ENCODE measurements around the gene MBD2. TPM values are rescaled to one million over a fixed set of nuclear protein-coding genes. Genes with fewer than 3 reads are reported as not detected.

The MBD2 gene
- total RNA-seq, 4 donors from 2014 or later, result 53.5 to 79.7 (median 63.5) TPM

DNA sequence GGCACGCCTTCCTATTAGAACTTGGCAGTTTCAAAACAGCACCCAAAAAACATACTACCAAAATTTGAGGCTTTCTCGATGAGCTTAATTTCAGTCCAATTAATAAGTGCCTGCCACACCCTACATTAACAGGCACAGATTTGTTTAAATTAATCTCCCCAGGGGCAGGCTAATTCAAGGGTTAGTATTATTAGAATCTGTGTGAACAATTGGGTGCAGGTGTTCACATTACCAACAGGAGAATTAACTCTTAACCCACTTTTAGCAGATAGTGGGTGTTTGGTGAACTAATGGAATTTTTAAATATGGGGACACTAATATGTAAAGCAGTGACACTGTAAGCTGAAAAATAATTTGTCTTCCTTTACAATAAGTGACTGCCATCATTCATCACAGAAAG, 4.1 kb downstream of the MBD2 start:
- TF ChIP-seq, protein P1, sequence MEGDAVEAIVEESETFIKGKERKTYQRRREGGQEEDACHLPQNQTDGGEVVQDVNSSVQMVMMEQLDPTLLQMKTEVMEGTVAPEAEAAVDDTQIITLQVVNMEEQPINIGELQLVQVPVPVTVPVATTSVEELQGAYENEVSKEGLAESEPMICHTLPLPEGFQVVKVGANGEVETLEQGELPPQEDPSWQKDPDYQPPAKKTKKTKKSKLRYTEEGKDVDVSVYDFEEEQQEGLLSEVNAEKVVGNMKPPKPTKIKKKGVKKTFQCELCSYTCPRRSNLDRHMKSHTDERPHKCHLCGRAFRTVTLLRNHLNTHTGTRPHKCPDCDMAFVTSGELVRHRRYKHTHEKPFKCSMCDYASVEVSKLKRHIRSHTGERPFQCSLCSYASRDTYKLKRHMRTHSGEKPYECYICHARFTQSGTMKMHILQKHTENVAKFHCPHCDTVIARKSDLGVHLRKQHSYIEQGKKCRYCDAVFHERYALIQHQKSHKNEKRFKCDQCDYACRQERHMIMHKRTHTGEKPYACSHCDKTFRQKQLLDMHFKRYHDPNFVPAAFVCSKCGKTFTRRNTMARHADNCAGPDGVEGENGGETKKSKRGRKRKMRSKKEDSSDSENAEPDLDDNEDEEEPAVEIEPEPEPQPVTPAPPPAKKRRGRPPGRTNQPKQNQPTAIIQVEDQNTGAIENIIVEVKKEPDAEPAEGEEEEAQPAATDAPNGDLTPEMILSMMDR (IDR thresholded peaks at IDR 0.05; ENCODE audit: low read depth), result no peak

DNA sequence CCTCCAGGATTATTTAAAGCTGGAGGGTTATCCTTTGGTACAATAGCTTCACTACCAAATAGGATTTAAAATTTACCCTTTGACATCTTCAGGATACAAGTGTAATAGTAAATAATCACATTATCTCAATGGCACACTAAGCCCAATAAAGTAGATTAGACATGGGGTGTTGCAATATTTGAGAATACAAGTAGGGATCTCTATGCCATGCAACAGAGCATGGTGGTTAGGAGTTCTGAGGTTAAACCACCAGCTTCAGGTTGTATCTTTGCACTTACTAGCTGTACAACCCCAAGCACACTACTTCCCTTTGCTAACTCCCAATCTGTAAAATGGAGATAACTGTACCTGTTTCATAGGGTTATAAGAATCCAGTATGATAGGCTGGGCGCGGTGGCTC, 6.2 kb downstream of the MBD2 start:
- TF ChIP-seq, protein P1 (IDR thresholded peaks at IDR 0.05; ENCODE audit: low read depth), result no peak

DNA sequence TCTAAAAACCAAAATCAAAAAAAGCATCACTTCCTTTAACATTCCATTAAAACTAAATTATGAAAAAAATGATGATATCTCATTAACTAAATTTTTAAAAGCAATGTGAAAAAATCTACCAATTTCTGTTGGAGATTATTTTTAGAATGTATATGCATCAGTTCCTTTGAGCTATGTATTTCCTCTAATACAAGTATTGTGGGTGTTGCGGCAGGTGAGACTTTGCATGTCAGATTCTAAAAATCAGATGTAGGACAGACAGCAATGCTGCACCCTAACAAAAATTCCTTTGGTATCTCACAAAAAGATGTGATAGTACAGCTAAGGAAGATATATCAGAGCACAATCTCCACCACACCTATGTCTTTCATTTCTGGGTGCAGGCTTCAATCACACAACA, 6.8 kb downstream of the MBD2 start:
- TF ChIP-seq, protein P1 (IDR thresholded peaks at IDR 0.05; ENCODE audit: low read depth), result no peak

DNA sequence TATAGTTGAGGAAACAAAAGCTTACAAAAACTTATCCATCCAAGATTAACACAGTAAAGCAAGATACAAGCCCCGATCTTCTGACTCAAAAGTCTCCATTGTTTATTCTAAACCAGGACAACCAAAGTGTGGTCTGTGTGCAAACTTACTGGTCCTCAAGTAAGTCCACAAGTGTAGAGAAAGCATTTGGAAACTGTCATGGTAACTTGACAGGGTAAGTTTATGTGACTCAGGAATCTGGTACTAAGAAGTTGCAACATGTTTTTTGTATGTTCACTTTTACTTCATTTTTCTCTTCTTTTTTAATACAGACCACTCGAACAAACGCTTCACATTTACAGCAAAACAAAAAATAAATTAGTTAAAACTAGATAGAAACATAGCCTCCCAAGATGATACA, 9.4 kb downstream of the MBD2 start:
- TF ChIP-seq, protein P1 (IDR thresholded peaks at IDR 0.05; ENCODE audit: low read depth), result no peak

DNA sequence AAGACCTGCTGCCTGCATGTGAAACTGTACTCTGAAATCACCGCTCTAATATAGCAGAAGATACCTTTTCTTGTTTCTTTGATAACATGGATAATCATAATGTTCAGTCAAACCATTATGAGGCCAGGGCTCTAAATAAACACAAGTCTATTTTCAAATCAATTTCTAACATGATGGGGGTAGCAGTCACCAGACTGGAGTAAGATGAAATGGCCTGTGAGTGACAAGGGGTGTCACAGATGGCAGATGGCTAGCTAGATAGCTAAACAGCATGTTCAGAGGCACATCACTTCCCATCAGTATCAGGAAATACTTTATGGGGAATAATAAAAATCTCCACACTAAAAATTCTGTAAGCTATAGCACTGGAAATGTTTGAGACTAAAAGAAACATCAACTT, 14.0 kb downstream of the MBD2 start:
- TF ChIP-seq, protein P1 (IDR thresholded peaks at IDR 0.05; ENCODE audit: low read depth), result no peak

DNA sequence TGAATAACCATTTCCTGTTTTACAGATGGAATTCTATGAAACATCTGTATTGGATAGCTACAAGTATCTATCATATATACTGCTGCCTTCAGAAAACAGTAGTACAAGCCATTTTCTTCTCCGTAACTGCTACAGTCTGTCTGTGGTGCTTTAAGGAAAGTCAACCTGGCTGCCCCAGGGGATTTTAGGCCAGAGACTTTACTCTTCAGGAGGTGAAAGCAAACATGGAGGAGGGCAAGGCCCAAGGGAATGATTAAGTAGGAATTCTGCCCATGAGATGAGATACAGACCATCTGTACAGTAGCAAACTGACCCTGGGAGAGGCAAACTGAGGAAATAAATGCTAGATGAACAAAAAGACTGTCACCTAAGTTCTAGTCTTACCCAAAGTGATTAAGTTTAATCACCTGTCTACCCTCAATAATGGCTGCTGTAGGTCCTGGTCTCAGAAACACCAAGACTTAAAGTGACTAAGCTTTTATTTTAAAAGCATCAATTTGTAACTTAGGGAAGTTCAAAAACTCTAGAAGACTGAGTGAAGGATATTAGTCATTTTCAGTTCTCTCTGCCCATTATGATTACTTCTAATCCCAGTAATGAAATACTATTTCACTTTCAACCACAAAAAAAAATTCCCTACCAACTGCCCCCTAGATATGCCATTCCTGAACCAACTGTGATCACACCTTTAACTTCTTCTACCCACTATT, 14.8 kb downstream of the MBD2 start:
- TF ChIP-seq, protein P1 (IDR thresholded peaks at IDR 0.05; ENCODE audit: low read depth), result no peak

DNA sequence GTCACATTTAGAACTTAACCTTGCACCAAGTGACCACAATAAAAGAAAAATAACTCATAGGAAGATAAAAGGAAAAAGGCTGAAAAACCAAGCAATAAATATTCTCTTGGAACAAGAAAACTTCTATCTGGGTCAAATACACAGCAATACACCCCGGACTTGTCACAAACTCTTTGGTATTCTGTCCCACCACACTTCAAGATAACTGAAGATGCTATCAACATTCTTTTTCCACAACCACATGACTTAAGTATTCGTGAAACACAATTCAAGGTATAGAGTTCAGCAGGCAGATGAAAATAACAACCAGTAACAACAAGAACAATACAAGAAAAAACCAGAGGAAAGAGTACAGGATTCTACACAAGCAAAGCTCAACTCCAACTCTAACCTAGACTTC, 18.0 kb downstream of the MBD2 start:
- TF ChIP-seq, protein P1 (IDR thresholded peaks at IDR 0.05; ENCODE audit: low read depth), result no peak

Measured in subcutaneous adipose tissue (tissue), 4 donors.